GM10248 (cell line): ENCODE measurements around the gene DNMT3A.

ENCODE experiments used
- CTCF ChIA-PET: fragments of 300-600 bp; sonication (Branson Sonifier 250); formaldehyde crosslinking; extraction: SDS; loops from one replicate; lab custom pipeline; 2021; ENCODE audit warnings: antibody characterized with exemption; lab: Yijun Ruan, JAX
- POLR2A ChIA-PET: fragments of 350-650 bp; sonication (Branson Sonifier 250); formaldehyde crosslinking; extraction: SDS; loops from one replicate; lab custom pipeline; 2020; ENCODE audit warnings: antibody characterized with exemption; lab: Yijun Ruan, JAX
- DNase-seq: peaks from one replicate; pipeline ENCODE4 v3.0.0; 2012; ENCODE audit errors: extremely low spot score
- CTCF ChIP-seq: IDR thresholded peaks from 2 replicates; pipeline ENCODE4 v1.5.1; 2012; ENCODE audit warnings: mild to moderate bottlenecking, low read depth; ENCODE audit errors: extremely low read depth, missing control alignments, control extremely low read depth

The DNMT3A gene

GRCh38 chr2:25355270-25355669 is 13.5 kb upstream of the DNMT3A start:
- no peak for DNase-seq
- POLR2A ChIA-PET: no interaction called here
- CTCF ChIA-PET: no interaction called here
- no peak for TF ChIP-seq CTCF

GRCh38 chr2:25354116-25354515 is 12.4 kb upstream of the DNMT3A start:
- ChIA-PET POLR2A (no interaction called here), CTCF (interaction anchor here (1.0 to 3.1 kb wide), 3 partner anchors 8 to 12 kb away, joined by 3 to 29 read pairs (median 13); partner anchors contain the start of gene DNMT3A)

GRCh38 chr2:25349397-25349796 is 7.7 kb upstream of the DNMT3A start:
- no peak for DNase-seq
- POLR2A ChIA-PET: no interaction called here
- no peak for TF ChIP-seq CTCF
- CTCF ChIA-PET: interaction anchor here (1.0 to 6.1 kb wide), 4 partner anchors 9 to 27 kb away, joined by 3 to 44 read pairs (median 7); no protein-coding TSS in a partner anchor

More at GRCh38 chr2:25354116-25354515, 12.4 kb upstream of the DNMT3A start:
- TF ChIP-seq CTCF: no peak
- no peak for DNase-seq

- no peak for TF ChIP-seq CTCF
- no peak for DNase-seq
- POLR2A ChIA-PET: no interaction called here
- CTCF ChIA-PET: interaction anchor here (1.6 to 6.1 kb wide), 3 partner anchors 11 to 28 kb away, joined by 5 to 44 read pairs (median 7); no protein-coding TSS in a partner anchor
These were observed 6.1 kb upstream of the DNMT3A start for GRCh38 chr2:25347846-25348245.

- ChIA-PET POLR2A (no interaction called here), CTCF (interaction anchor here (0.6 to 6.1 kb wide), 3 partner anchors 11 to 30 kb away, joined by 3 to 44 read pairs (median 5); no protein-coding TSS in a partner anchor)
- TF ChIP-seq CTCF: no peak
- DNase-seq: no peak
These were observed 5.6 kb upstream of the DNMT3A start for GRCh38 chr2:25347205-25347815.

- POLR2A ChIA-PET: interaction anchor here (0.8 kb wide), 1 partner anchor 16 kb away, joined by 3 read pairs; no protein-coding TSS in a partner anchor
- DNase-seq: no peak
- no peak for TF ChIP-seq CTCF
- CTCF ChIA-PET: interaction anchor here (0.8 to 3.8 kb wide), 30 partner anchors 9 to 321 kb away, joined by 3 to 32 read pairs (median 4); no protein-coding TSS in a partner anchor
These were observed 1.6 kb upstream of the DNMT3A start for GRCh38 chr2:25343187-25343825.
